K562 (cell line): Measurements from ENCODE around the gene CASP9.

ENCODE experiments used
- ATF3 ChIP-seq, 2 experiments: fragments of 450-650 bp in 1 of 2; sonication (generic) in 1 of 2; formaldehyde crosslinking in 1 of 2; IDR thresholded peaks in 1 of 2; conservative IDR thresholded peaks in 1 of 2; 2 replicates each; pipeline versions ENCODE4 v1.6.1 to v1.8.1; 2016 to 2023; ENCODE audit warnings: mild to moderate bottlenecking in 2 of 2, moderate library complexity in 2 of 2, inconsistent platforms in 1 of 2, missing genetic modification reagents in 1 of 2
- ATF7 ChIP-seq: fragments of 450-650 bp; IDR thresholded peaks from 2 replicates; pipeline ENCODE4 v1.7.1; 2014; ENCODE audit warnings: mild to moderate bottlenecking, moderate library complexity
- E2F6 ChIP-seq, 2 experiments: IDR thresholded peaks; 2 replicates each; pipeline ENCODE4 v1.6.1; 2011; ENCODE audit warnings: borderline replicate concordance in 1 of 2, control low read depth in 1 of 2, low read depth in 1 of 2, low read length in 1 of 2, mild to moderate bottlenecking in 1 of 2, mixed read lengths in 1 of 2, moderate library complexity in 1 of 2; ENCODE audit not compliant: insufficient read depth in 1 of 2, insufficient read length in 1 of 2, poor library complexity in 1 of 2, severe bottlenecking in 1 of 2; ENCODE audit errors: extremely low read depth in 1 of 2
- ESRRA ChIP-seq: fragments of 450-650 bp; IDR thresholded peaks from 2 replicates; pipeline ENCODE4 v1.6.1; 2014; ENCODE audit warnings: low read depth, mild to moderate bottlenecking, moderate library complexity, borderline replicate concordance
- FOS ChIP-seq: IDR thresholded peaks from 3 replicates; pipeline ENCODE4 v1.6.1; 2011; ENCODE audit not compliant: insufficient read length; ENCODE audit errors: extremely low read depth
- GABPA ChIP-seq: fragments of 200-800 bp; sonication (Bioruptor generic); conservative IDR thresholded peaks from 2 replicates; pipeline ENCODE4 v1.6.1; 2016; ENCODE audit warnings: low read depth, missing genetic modification characterization, missing compliant biosample characterization
- NKRF ChIP-seq: fragments of 450-650 bp; IDR thresholded peaks from 2 replicates; pipeline ENCODE4 v1.6.1; 2016; ENCODE audit warnings: borderline replicate concordance
- SMAD1 ChIP-seq: fragments of 150-350 bp; IDR thresholded peaks from 2 replicates; pipeline ENCODE4 v1.6.1; 2014; ENCODE audit warnings: low read length, low read depth; ENCODE audit not compliant: partially characterized antibody
- SREBF2 ChIP-seq: sonication (generic); formaldehyde crosslinking; IDR thresholded peaks from 2 replicates; pipeline ENCODE4 v1.4.0; 2020; ENCODE audit warnings: mild to moderate bottlenecking, missing genetic modification reagents
- ZKSCAN8 ChIP-seq: fragments of 200-800 bp; sonication (Bioruptor generic); IDR thresholded peaks from 2 replicates; pipeline ENCODE4 v1.6.1; 2016; ENCODE audit warnings: missing genetic modification characterization, missing compliant biosample characterization
- ZNF512 ChIP-seq: IDR thresholded peaks from 2 replicates; pipeline ENCODE4 v1.6.1; 2016; ENCODE audit warnings: missing genetic modification characterization, missing compliant biosample characterization
- ZZZ3 ChIP-seq: fragments of 450-650 bp; IDR thresholded peaks from 2 replicates; pipeline ENCODE4 v1.6.1; 2016; ENCODE audit warnings: antibody characterized with exemption, mild to moderate bottlenecking, moderate library complexity

GRCh38 chr1:15446212-15446611 is 77.8 kb downstream of the CASP9 start:
- TF ChIP-seq ESRRA = no peak
- TF ChIP-seq ATF3 (IDR thresholded peaks at IDR 0.05) = no peak
- TF ChIP-seq ATF3 (CRISPR knock-in tag; conservative IDR thresholded peaks at IDR 0.05) = no peak
- TF ChIP-seq NKRF = no peak
- TF ChIP-seq ZZZ3 = no peak
- TF ChIP-seq SMAD1 = no peak
- TF ChIP-seq ZNF512 = no peak
- TF ChIP-seq ZKSCAN8 = no peak
- no peak for TF ChIP-seq ATF7
- no peak for TF ChIP-seq SREBF2 (CRISPR knock-in tag)
- no peak for TF ChIP-seq FOS
- TF ChIP-seq GABPA (tag) = no peak
- no peak for TF ChIP-seq E2F6 (IDR thresholded peaks at IDR 0.05; ENCODE audit: borderline replicate concordance in 1 of 2, extremely low read depth in 1 of 2, insufficient read depth in 1 of 2, insufficient read length in 1 of 2, low read depth in 1 of 2, low read length in 1 of 2, poor library complexity in 1 of 2, severe bottlenecking in 1 of 2)
